GM21526 (cell line): Measurements from ENCODE around the gene ALK.

Experiments used
- ATAC-seq: cut with Tn5 transposase; IDR thresholded peaks from one replicate; pipeline ENCODE4 v1.9.1; 2021; ENCODE audit warnings: moderate library complexity; ENCODE audit not compliant: unreplicated experiment, low FRiP score

The ALK gene

GRCh38 chr2:29921560-29921915 is at the start of gene ALK:
ALK (minus strand) TSS chr2:29921586; CDS start chr2:29920659, 927 bp downstream.
- ATAC-seq: no peak

GRCh38 chr2:29966266-29966665 is 44.9 kb upstream of the ALK start:
- ATAC-seq: no peak

- ATAC-seq: no peak
These were observed 42.7 kb upstream of the ALK start for GRCh38 chr2:29963972-29964570.

- no peak for ATAC-seq
These were observed 41.5 kb upstream of the ALK start for GRCh38 chr2:29962922-29963321.

- ATAC-seq: no peak
These were observed 32.9 kb upstream of the ALK start for GRCh38 chr2:29954316-29954715.

GRCh38 chr2:29952973-29953372 is 31.6 kb upstream of the ALK start:
- ATAC-seq: no peak

- no peak for ATAC-seq
These were observed 30.2 kb upstream of the ALK start for GRCh38 chr2:29951576-29951975.

GRCh38 chr2:29950481-29950880 is 29.1 kb upstream of the ALK start:
- no peak for ATAC-seq

GRCh38 chr2:29949042-29949441 is 27.7 kb upstream of the ALK start:
- ATAC-seq: no peak

- ATAC-seq: no peak
These were observed 25.1 kb upstream of the ALK start for GRCh38 chr2:29946505-29946904.

GRCh38 chr2:29942711-29943110 is 21.3 kb upstream of the ALK start:
- no peak for ATAC-seq

GRCh38 chr2:29940706-29941105 is 19.3 kb upstream of the ALK start:
- ATAC-seq: no peak

- ATAC-seq: no peak
These were observed 14.6 kb upstream of the ALK start for GRCh38 chr2:29936020-29936419.

GRCh38 chr2:29931818-29932217 is 10.4 kb upstream of the ALK start:
- ATAC-seq: no peak

- no peak for ATAC-seq
These were observed 1.8 kb upstream of the ALK start for GRCh38 chr2:29923110-29923721.

- ATAC-seq: no peak
These were observed 1.2 kb upstream of the ALK start for GRCh38 chr2:29922605-29923004.

- no peak for ATAC-seq
These were observed 491 bp downstream of the ALK start for GRCh38 chr2:29920631-29921559.

- no peak for ATAC-seq
These were observed 1.2 kb downstream of the ALK start for GRCh38 chr2:29920130-29920577.

- ATAC-seq: no peak
These were observed 2.4 kb downstream of the ALK start for GRCh38 chr2:29918941-29919340.

- no peak for ATAC-seq
These were observed 3.6 kb downstream of the ALK start for GRCh38 chr2:29917781-29918180.

- no peak for ATAC-seq
These were observed 4.8 kb downstream of the ALK start for GRCh38 chr2:29916571-29916970.

GRCh38 chr2:29910960-29911359 is 10.4 kb downstream of the ALK start:
- no peak for ATAC-seq
